ENCODE data around the gene NOC2L.

- TF ChIP-seq POLR2AphosphoS5 (IDR thresholded peaks at IDR 0.05; ENCODE audit: low read depth) (no peak), CTCF (IDR thresholded peaks at IDR 0.05; ENCODE audit: insufficient read depth, low read length) (no peak), GABPA (IDR thresholded peaks at IDR 0.05; ENCODE audit: low read depth) (no peak), REST (IDR thresholded peaks at IDR 0.05; ENCODE audit: insufficient replicate concordance, low read depth) (no peak), SPI1 (IDR thresholded peaks at IDR 0.05; ENCODE audit: borderline replicate concordance, low read depth) (no peak)
Measured at GRCh38 chr1:1001057-1001783, 42.2 kb upstream of the NOC2L start.
